Gastroesophageal sphincter (tissue), 4 donors: ENCODE measurements around the gene GGCT. TPM values are rescaled to one million over a fixed set of nuclear protein-coding genes. Genes with fewer than 3 reads are reported as not detected.

Source experiments
- ATAC-seq: fragments of 150-250 bp; one replicate; pipeline ENCODE4 v1.9.1; 2016; ENCODE audit warnings: mild to moderate bottlenecking, moderate library complexity
- H3K27ac ChIP-seq, 4 donors: fragments of 200-600 bp; sonication (generic) in 3 of 4; 1 replicate in 3 of 4; 2 replicates in 1 of 4; pipeline ENCODE4 v1.5.1; 2016 to 2019
- H3K27me3 ChIP-seq: fragments of 200-600 bp; sonication (generic); one replicate; pipeline ENCODE4 v1.5.1; 2019
- H3K36me3 ChIP-seq, 2 donors: fragments of 200-600 bp; sonication (generic); one replicate each; pipeline ENCODE4 v1.5.1; 2019; ENCODE audit warnings: control low read depth in 1 of 2
- H3K4me1 ChIP-seq, 3 donors: fragments of 200-600 bp; sonication (generic); 1 replicate in 2 of 3; 2 replicates in 1 of 3; pipeline ENCODE4 v1.5.1; 2016 to 2019; ENCODE audit warnings: control low read depth in 2 of 3
- H3K4me3 ChIP-seq, 2 donors: fragments of 200-600 bp; sonication (generic); one replicate each; pipeline ENCODE4 v1.5.1; 2019; ENCODE audit warnings: mild to moderate bottlenecking in 1 of 2, moderate library complexity in 1 of 2
- H3K9me3 ChIP-seq, 3 donors: fragments of 200-600 bp; sonication (generic); one replicate each; pipeline ENCODE4 v1.5.1; 2017 to 2019; ENCODE audit warnings: control low read depth in 2 of 3
- EP300 ChIP-seq: sonication (generic); formaldehyde crosslinking; IDR thresholded peaks from one replicate; pipeline ENCODE4 v1.6.1; 2017; ENCODE audit warnings: antibody characterized with exemption, mild to moderate bottlenecking
- POLR2A ChIP-seq, 2 donors: fragments of 450-650 bp; IDR thresholded peaks; one replicate each; pipeline ENCODE4 v1.6.1; 2017; ENCODE audit warnings: antibody characterized with exemption in 2 of 2, mild to moderate bottlenecking in 2 of 2, moderate library complexity in 1 of 2
- POLR2AphosphoS5 ChIP-seq: sonication (generic); formaldehyde crosslinking; IDR thresholded peaks from one replicate; pipeline ENCODE4 v1.6.1; 2017; ENCODE audit warnings: antibody characterized with exemption
- WGBS, 2 donors: methylation state at CpG; one replicate each; pipeline ENCODE4 v1.1.5; 2018; ENCODE audit warnings: low coverage in 1 of 2; 5-methylcytosine and 5-hydroxymethylcytosine counted together
- total RNA-seq, 4 donors: library from RNA; depleted of rRNA; stranded (reverse); fragments of >200 nt; gene quantifications; one replicate each; pipeline ENCODE4 v1.1.0, GENCODE V29; 2016
- TF ChIP-seq, protein P1 (sequence below), 4 experiments: fragments of 200-600 bp in 2 of 4; fragments of 450-650 bp in 2 of 4; sonication (generic) in 1 of 4; IDR thresholded peaks; one replicate each; pipeline ENCODE4 v1.5.1; 2017 to 2019; ENCODE audit warnings: antibody characterized with exemption in 4 of 4, mild to moderate bottlenecking in 2 of 4, moderate library complexity in 2 of 4

Gene GGCT
- total RNA-seq, 4 donors from 2014 or later: 16.7 to 29.0 (median 23.7) TPM

DNA sequence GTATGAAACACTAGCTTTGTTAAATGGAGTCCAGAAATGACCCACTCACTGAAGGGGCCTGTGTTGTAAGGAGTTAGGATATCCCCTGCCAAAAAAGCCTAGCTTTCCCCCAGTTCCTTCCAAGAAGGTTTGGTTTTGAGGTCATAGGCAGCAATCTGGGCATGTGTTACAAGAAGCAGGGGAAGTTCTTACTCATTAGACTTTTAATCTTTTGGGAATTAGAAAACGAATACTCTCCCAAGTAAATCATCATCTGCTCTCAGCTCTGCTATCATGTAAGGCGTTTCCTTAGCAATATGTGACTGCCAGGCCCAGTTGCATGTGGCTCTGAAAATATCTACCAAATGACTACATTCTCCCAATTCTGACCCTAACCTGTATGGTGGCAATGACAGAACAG lies 29.7 kb downstream of the GGCT start:
- peak; percentile 80 for TF ChIP-seq POLR2AphosphoS5
- TF ChIP-seq EP300: no peak
- Histone ChIP-seq H3K4me1 (peaks cover 9 to 91% (median 42%) of the 10 kb centered on the region in 3 donors), H3K36me3 (no peaks in the 10 kb centered on the region), H3K4me3 (no peak overlapping the region), H3K27ac (peak overlapping the region in 3 of 4 donors; percentile 58 to 88 (median 69)), H3K9me3 (no peaks in the 10 kb centered on the region), H3K27me3 (no peaks in the 10 kb centered on the region)
- WGBS, 2 donors: 11 to 36% methylated on average over 2 of the region's 2 CpGs
- peak; percentile 62 for ATAC-seq

DNA sequence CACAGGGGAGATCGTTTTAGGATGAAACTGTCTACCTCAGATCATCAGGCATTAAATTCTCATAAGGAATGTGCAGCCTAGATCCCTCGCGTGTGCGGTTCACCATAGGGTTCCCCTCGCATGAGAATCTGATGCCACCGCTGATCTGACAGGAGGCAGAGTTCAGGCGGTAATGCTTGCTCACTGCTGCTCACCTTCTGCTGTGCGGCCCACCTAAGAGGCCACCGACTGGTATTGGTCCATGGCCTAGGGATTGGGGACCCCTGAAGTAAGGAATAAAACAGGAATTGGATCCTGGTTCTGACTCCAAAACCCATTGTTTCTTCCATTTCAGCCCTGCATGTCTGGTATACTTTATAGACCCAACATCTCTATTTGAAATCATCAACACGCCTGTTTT lies 30.1 kb downstream of the GGCT start:
- H3K4me1 ChIP-seq: peaks cover 12 to 92% (median 44%) of the 10 kb centered on the region in 3 donors
- no peak overlapping the region for H3K4me3 ChIP-seq
- WGBS, 2 donors: 92 to 100% methylated on average over 7 of the region's 10 CpGs
- no peaks in the 10 kb centered on the region for H3K27me3 ChIP-seq
- no peak for ATAC-seq
- no peaks in the 10 kb centered on the region for H3K36me3 ChIP-seq
- TF ChIP-seq EP300 (no peak), POLR2AphosphoS5 (no peak), POLR2A (IDR thresholded peaks at IDR 0.05) (no peak)
- TF ChIP-seq, protein P1, sequence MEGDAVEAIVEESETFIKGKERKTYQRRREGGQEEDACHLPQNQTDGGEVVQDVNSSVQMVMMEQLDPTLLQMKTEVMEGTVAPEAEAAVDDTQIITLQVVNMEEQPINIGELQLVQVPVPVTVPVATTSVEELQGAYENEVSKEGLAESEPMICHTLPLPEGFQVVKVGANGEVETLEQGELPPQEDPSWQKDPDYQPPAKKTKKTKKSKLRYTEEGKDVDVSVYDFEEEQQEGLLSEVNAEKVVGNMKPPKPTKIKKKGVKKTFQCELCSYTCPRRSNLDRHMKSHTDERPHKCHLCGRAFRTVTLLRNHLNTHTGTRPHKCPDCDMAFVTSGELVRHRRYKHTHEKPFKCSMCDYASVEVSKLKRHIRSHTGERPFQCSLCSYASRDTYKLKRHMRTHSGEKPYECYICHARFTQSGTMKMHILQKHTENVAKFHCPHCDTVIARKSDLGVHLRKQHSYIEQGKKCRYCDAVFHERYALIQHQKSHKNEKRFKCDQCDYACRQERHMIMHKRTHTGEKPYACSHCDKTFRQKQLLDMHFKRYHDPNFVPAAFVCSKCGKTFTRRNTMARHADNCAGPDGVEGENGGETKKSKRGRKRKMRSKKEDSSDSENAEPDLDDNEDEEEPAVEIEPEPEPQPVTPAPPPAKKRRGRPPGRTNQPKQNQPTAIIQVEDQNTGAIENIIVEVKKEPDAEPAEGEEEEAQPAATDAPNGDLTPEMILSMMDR (IDR thresholded peaks at IDR 0.05): no peak
- peak overlapping the region in 3 of 4 donors; percentile 58 to 88 (median 69) for H3K27ac ChIP-seq
- no peaks in the 10 kb centered on the region for H3K9me3 ChIP-seq

DNA sequence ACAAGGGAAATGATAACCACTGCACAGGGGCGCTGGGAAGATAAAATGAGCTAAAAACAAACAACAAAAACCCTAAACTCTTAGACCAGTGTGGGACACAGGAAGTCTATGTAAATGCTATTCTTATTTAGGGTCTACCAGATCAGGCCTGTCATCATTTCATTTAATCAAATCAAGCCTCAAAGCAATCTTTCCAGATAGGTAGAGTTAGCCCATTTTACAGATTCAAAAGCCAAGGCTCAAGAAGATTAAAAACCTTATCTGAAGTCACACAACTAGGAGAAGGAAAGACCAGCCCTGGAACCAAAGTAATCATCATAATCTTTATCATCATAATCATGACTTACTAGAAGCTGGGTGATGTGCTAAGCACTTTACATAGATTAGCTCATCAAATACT lies 30.7 kb downstream of the GGCT start:
- no peaks in the 10 kb centered on the region for H3K9me3 ChIP-seq
- no peak overlapping the region for H3K4me3 ChIP-seq
- TF ChIP-seq, protein P1 (IDR thresholded peaks at IDR 0.05): no peak
- no peak for TF ChIP-seq POLR2A (IDR thresholded peaks at IDR 0.05)
- TF ChIP-seq POLR2AphosphoS5: no peak
- no peak for TF ChIP-seq EP300
- H3K36me3 ChIP-seq: no peaks in the 10 kb centered on the region
- 100% methylated on average over 1 of the region's 1 CpG for WGBS, 2 donors
- peaks cover 16 to 92% (median 45%) of the 10 kb centered on the region in 3 donors for H3K4me1 ChIP-seq
- peak overlapping the region in 3 of 4 donors; percentile 58 to 88 (median 69) for H3K27ac ChIP-seq
- H3K27me3 ChIP-seq: no peaks in the 10 kb centered on the region
- ATAC-seq: no peak

DNA sequence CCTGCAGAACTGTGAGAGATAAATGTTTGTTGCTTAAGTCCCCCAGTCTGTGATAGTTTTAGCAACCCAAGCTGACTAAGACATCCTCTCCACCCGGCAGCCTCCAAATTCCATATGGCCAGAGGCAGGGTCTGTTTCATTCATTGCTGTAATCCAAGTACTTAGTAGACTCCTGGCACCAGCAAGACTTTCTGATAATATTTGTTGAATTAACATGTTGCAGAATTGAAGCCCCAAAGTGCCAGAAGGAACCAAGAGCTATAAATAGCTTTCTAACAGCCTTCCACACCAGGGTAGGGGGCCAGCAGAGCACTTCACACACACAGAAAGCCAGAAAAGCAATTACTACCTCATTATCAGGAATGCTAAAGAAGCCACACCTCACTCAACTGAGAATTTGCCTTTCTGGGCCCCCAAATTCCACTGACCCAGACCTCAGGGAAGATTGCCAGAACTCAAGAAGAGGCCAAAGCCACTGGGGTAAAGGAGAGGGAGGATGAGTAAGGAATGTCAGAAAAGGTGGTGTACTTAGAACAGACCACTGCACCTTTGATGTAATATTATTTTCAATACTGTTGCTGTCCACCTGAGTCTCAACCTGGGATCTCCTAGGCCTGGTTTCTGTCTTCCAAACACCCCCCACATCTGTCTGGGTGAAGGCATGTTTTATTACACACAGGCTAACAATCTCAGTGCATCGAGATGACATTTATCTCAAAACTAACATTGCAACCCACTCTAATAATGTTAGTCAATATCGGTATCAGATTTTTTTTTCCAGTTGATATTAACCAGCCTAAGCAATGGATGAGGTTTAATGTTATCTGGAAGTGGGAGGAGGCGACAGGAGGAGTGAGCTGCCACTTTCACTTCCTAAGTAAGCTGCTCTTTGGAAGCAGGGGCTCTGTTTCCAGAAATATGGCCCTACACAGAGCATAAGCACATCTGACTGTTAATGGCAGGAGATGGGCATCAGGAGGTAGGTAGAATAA lies 31.5 kb downstream of the GGCT start:
- 24 to 47% methylated on average over 3 to 4 of the region's 4 CpGs for WGBS, 2 donors

More for the DNA sequence above, 31.5 kb downstream of the GGCT start:
- no peak for ATAC-seq
- Histone ChIP-seq H3K36me3 (no peaks in the 10 kb centered on the region), H3K27me3 (no peaks in the 10 kb centered on the region), H3K27ac (peak overlapping the region in 3 of 4 donors; percentile 58 to 89 (median 88)), H3K4me3 (no peak overlapping the region), H3K9me3 (no peaks in the 10 kb centered on the region), H3K4me1 (peaks cover 25 to 100% (median 53%) of the 10 kb centered on the region in 3 donors)
- no peak for TF ChIP-seq POLR2AphosphoS5
- TF ChIP-seq, protein P1 (IDR thresholded peaks at IDR 0.05): no peak
- no peak for TF ChIP-seq EP300
- no peak for TF ChIP-seq POLR2A (IDR thresholded peaks at IDR 0.05)
